ENCODE measurements around the gene LMO1.

LMO1 gene

GRCh38 chr11:8263769-8264410 is at the start of gene LMO1:
LMO1 (minus strand) TSS chr11:8263878; CDS start chr11:8263362, 516 bp downstream.
- Histone ChIP-seq H3K4me3 (ENCODE audit: low read depth in 1 of 2, low read length in 2 of 2) (peak within 1 kb of the TSS; percentile 33 to 70), H3K27ac (ENCODE audit: low read length) (no peak within 1 kb of the TSS), H3K36me3 (ENCODE audit: control insufficient read depth in 1 of 2, insufficient read depth in 2 of 2, low read length in 2 of 2) (no peaks in the 10 kb centered on the region), H3K27me3 (ENCODE audit: low read depth, low read length) (peaks cover 51% of the 10 kb centered on the region), H3K9me3 (ENCODE audit: control insufficient read depth in 1 of 2, low read length in 2 of 2) (no peaks in the 10 kb centered on the region), H3K4me1 (ENCODE audit: control insufficient read depth in 1 of 2, insufficient read depth in 2 of 2, low read length in 2 of 2) (peaks cover 0 to 36% of the 10 kb centered on the region in 2 donors)

DNA sequence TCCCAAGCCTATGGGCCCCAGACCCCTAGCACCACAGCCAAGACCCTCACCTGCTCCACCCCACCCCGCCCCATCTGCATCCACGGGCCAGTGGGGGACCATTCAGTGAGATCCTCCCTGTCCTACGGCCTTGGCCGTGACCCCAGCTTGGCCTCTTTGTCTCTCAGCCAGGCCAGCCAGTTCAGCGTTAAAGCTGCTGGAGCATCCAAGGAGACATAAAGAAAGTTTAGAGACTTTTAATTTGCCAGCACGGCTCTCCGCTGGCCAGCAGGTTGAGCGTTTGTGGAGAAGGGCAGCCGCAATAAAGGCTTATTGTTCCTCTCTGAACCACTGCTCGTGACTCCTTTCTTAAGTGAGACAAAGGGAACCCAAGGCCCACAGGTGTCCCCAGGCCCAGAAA is 49.3 kb upstream of the LMO1 start:
- no peak overlapping the region for H3K27ac ChIP-seq (ENCODE audit: low read length)
- H3K4me1 ChIP-seq (ENCODE audit: control insufficient read depth in 1 of 2, insufficient read depth in 2 of 2, low read length in 2 of 2) = no peaks in the 10 kb centered on the region
- H3K36me3 ChIP-seq (ENCODE audit: control insufficient read depth in 1 of 2, insufficient read depth in 2 of 2, low read length in 2 of 2) = no peaks in the 10 kb centered on the region
- H3K4me3 ChIP-seq (ENCODE audit: low read depth in 1 of 2, low read length in 2 of 2) = no peak overlapping the region
- no peaks in the 10 kb centered on the region for H3K9me3 ChIP-seq (ENCODE audit: control insufficient read depth in 1 of 2, low read length in 2 of 2)
- no peaks in the 10 kb centered on the region for H3K27me3 ChIP-seq (ENCODE audit: low read depth, low read length)

DNA sequence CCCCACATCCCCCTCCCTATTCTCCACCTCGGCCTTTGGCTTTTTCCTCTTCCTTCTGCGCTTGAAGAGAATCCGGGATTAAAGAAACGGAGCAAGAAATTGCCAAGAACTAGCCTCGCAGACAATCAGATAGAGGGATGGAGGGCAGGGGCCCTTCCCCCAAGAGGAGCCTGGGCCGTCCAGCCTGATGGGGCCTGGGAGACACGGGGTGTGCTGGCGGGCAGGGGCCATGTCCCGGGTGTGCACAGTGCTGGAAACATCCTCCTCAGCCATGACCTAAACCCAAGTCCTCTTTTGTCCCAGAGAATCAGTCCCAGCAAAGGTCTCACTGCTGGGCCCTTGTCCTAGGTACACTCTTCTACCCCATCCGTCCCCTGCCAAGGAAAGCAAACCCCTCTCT is 47.7 kb upstream of the LMO1 start:
- Histone ChIP-seq H3K27ac (ENCODE audit: low read length) (no peak overlapping the region), H3K4me3 (ENCODE audit: low read depth in 1 of 2, low read length in 2 of 2) (no peak overlapping the region), H3K36me3 (ENCODE audit: control insufficient read depth in 1 of 2, insufficient read depth in 2 of 2, low read length in 2 of 2) (no peaks in the 10 kb centered on the region)

DNA sequence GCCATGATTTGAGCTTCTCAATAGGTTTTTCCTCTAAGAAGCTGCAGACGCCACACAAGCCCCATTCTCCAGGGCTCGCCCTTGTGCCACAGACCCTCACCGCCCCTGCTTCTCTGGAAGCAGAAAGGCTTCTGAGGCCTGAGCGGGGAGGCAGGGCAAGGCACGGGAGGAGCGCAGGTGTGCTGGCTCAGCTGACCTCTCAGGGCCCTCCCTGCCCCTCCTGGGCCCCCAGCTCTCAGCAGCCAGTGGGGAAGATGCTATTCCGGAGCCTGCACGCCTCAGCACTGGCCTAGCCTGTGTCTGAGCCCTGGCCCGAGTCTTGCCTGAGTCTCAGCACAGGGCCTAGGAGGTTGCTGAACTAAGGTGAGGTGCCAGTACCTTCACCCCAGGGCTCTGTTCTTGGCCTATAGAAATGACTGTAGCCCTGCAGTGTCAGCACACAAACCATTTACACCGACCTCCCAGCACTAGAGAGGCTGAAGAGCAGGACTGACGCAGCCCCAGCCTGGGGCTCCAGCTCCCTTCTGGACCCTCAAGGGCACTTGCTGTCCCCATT is 47.1 kb upstream of the LMO1 start:
- H3K4me3 ChIP-seq (ENCODE audit: low read depth in 1 of 2, low read length in 2 of 2) = no peak overlapping the region
- H3K27me3 ChIP-seq (ENCODE audit: low read depth, low read length) = no peaks in the 10 kb centered on the region
- no peaks in the 10 kb centered on the region for H3K36me3 ChIP-seq (ENCODE audit: control insufficient read depth in 1 of 2, insufficient read depth in 2 of 2, low read length in 2 of 2)
- H3K4me1 ChIP-seq (ENCODE audit: control insufficient read depth in 1 of 2, insufficient read depth in 2 of 2, low read length in 2 of 2) = no peaks in the 10 kb centered on the region
- no peak overlapping the region for H3K27ac ChIP-seq (ENCODE audit: low read length)
- H3K9me3 ChIP-seq (ENCODE audit: control insufficient read depth in 1 of 2, low read length in 2 of 2) = no peaks in the 10 kb centered on the region

More for the DNA sequence above, 47.7 kb upstream of the LMO1 start:
- Histone ChIP-seq H3K4me1 (ENCODE audit: control insufficient read depth in 1 of 2, insufficient read depth in 2 of 2, low read length in 2 of 2) (no peaks in the 10 kb centered on the region), H3K27me3 (ENCODE audit: low read depth, low read length) (no peaks in the 10 kb centered on the region), H3K9me3 (ENCODE audit: control insufficient read depth in 1 of 2, low read length in 2 of 2) (no peaks in the 10 kb centered on the region)

DNA sequence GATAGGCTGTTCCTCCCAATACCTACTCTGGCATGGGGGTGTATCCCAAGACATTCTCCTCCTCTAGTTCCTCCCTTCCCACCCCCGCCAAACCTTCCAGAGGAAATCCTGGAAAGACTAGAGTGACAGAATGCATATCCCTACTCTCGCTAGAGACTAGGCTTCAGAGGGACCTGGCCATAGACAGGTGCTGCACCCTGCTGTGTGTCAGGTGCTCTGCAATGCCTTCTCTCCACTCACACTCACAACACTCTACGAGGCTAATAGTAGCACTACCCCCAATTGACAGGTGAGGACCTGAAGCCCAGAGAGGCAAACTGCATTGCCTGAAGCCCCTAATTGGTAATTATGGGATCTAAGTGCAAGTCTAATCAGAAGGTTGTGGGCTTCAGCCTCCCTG is 46.2 kb upstream of the LMO1 start:
- H3K36me3 ChIP-seq (ENCODE audit: control insufficient read depth in 1 of 2, insufficient read depth in 2 of 2, low read length in 2 of 2) = no peaks in the 10 kb centered on the region
- no peak overlapping the region for H3K27ac ChIP-seq (ENCODE audit: low read length)
- no peaks in the 10 kb centered on the region for H3K27me3 ChIP-seq (ENCODE audit: low read depth, low read length)
- H3K9me3 ChIP-seq (ENCODE audit: control insufficient read depth in 1 of 2, low read length in 2 of 2) = peaks cover under 1% of the 10 kb centered on the region in 2 donors
- no peaks in the 10 kb centered on the region for H3K4me1 ChIP-seq (ENCODE audit: control insufficient read depth in 1 of 2, insufficient read depth in 2 of 2, low read length in 2 of 2)
- no peak overlapping the region for H3K4me3 ChIP-seq (ENCODE audit: low read depth in 1 of 2, low read length in 2 of 2)

DNA sequence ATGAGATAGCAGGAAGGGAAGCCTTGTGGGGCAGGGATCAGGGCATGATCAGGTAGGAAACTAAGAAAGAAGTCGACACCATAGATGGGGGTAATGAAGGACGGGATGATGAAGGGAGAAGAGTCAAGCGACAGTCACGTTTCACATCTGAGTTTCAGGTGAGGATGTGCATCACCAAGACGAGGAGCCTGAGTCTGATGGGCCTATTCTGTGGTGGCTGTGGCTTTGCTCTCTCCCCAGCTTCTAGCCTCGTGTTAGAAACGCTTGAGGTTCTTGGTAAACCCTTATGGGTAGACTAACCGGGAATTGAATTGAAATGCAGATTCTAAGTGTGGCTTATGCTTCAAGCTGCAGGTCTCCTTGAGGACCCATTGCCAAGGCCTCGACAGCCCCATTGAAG is 45.6 kb upstream of the LMO1 start:
- Histone ChIP-seq H3K4me3 (ENCODE audit: low read depth in 1 of 2, low read length in 2 of 2) (no peak overlapping the region), H3K4me1 (ENCODE audit: control insufficient read depth in 1 of 2, insufficient read depth in 2 of 2, low read length in 2 of 2) (no peaks in the 10 kb centered on the region), H3K36me3 (ENCODE audit: control insufficient read depth in 1 of 2, insufficient read depth in 2 of 2, low read length in 2 of 2) (no peaks in the 10 kb centered on the region), H3K9me3 (ENCODE audit: control insufficient read depth in 1 of 2, low read length in 2 of 2) (peaks cover 4% of the 10 kb centered on the region in 2 donors), H3K27ac (ENCODE audit: low read length) (no peak overlapping the region), H3K27me3 (ENCODE audit: low read depth, low read length) (no peaks in the 10 kb centered on the region)

GRCh38 chr11:8307601-8308000 is 43.9 kb upstream of the LMO1 start:
- H3K27me3 ChIP-seq (ENCODE audit: low read depth, low read length) = no peaks in the 10 kb centered on the region
- no peaks in the 10 kb centered on the region for H3K4me1 ChIP-seq (ENCODE audit: control insufficient read depth in 1 of 2, insufficient read depth in 2 of 2, low read length in 2 of 2)
- no peaks in the 10 kb centered on the region for H3K36me3 ChIP-seq (ENCODE audit: control insufficient read depth in 1 of 2, insufficient read depth in 2 of 2, low read length in 2 of 2)
- no peak overlapping the region for H3K4me3 ChIP-seq (ENCODE audit: low read depth in 1 of 2, low read length in 2 of 2)
- H3K9me3 ChIP-seq (ENCODE audit: control insufficient read depth in 1 of 2, low read length in 2 of 2) = peaks cover 4% of the 10 kb centered on the region in 2 donors
- H3K27ac ChIP-seq (ENCODE audit: low read length) = no peak overlapping the region

DNA sequence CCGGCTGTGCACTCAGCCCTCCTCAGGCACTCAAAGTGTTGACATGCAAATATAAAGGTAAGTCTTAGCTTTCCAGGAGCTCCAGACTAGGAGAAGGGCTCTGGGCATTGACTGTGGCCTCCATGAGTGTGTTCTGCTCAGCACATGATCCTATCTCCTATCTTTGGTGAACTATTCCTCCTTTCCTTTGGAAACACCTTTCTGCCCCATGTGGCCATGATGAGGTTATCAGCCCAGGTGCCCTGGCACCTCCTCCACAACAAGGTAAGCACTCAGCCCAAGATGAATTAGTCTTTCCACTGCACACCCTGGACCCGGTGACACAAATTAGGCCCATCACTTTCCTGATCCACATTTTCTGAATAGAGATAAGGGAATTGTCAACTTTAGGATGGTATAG is 37.9 kb upstream of the LMO1 start:
- H3K9me3 ChIP-seq (ENCODE audit: control insufficient read depth in 1 of 2, low read length in 2 of 2) = peaks cover 4% of the 10 kb centered on the region in 2 donors
- H3K4me3 ChIP-seq (ENCODE audit: low read depth in 1 of 2, low read length in 2 of 2) = no peak overlapping the region
- H3K27me3 ChIP-seq (ENCODE audit: low read depth, low read length) = no peaks in the 10 kb centered on the region
- H3K27ac ChIP-seq (ENCODE audit: low read length) = no peak overlapping the region
- no peaks in the 10 kb centered on the region for H3K4me1 ChIP-seq (ENCODE audit: control insufficient read depth in 1 of 2, insufficient read depth in 2 of 2, low read length in 2 of 2)
- no peaks in the 10 kb centered on the region for H3K36me3 ChIP-seq (ENCODE audit: control insufficient read depth in 1 of 2, insufficient read depth in 2 of 2, low read length in 2 of 2)

DNA sequence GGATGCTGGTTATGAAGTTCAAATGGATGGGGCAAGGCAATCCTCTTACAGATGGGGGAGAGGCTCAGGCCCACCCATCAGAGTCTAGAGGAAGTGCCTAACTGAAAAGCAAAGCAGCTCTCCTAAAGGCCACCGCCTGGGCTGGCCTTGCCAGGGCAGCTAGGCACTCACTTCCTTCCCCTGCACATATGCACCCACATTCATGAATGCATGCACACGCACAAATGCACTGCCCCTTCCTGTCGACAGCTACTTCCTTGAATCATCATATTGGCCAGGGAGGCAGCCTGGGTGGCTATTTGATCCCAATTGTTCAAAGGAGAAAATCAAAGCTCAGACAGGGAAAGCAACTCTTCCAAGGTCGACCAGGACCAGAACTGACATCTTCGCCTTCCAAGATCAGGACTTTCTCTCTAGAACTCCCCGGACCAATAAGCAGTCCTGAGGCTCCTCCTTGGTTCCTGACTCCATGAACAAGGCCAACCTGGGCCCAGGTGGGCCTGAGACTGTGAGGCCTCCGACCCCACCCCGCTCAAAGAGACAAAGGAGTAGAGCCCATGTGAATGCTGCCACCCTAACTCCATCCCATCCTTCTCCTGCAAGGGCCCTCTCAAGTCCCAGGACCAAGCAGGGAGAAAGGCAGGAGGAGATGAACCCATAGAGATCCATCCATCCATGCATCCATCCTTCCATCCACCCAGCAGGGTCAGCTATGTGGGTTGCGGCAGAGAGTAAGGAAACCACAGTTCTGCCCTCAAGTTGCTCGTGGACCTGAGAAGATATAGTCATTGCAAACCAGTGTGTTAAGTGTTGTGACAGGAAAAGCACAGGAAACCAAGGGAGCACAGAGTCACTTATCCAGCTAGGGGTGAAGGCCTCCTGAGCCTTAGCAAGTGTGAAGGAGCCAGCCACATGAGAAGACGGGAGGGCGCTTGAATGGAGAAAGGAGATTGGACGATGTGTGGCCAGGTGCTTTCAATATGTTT is 35.4 kb upstream of the LMO1 start:
- Histone ChIP-seq H3K36me3 (ENCODE audit: control insufficient read depth in 1 of 2, insufficient read depth in 2 of 2, low read length in 2 of 2) (no peaks in the 10 kb centered on the region), H3K27me3 (ENCODE audit: low read depth, low read length) (no peaks in the 10 kb centered on the region), H3K4me3 (ENCODE audit: low read depth in 1 of 2, low read length in 2 of 2) (no peak overlapping the region), H3K9me3 (ENCODE audit: control insufficient read depth in 1 of 2, low read length in 2 of 2) (no peaks in the 10 kb centered on the region), H3K4me1 (ENCODE audit: control insufficient read depth in 1 of 2, insufficient read depth in 2 of 2, low read length in 2 of 2) (no peaks in the 10 kb centered on the region), H3K27ac (ENCODE audit: low read length) (no peak overlapping the region)

- H3K9me3 ChIP-seq (ENCODE audit: control insufficient read depth in 1 of 2, low read length in 2 of 2) = no peaks in the 10 kb centered on the region
- H3K27ac ChIP-seq (ENCODE audit: low read length) = no peak overlapping the region
- no peaks in the 10 kb centered on the region for H3K36me3 ChIP-seq (ENCODE audit: control insufficient read depth in 1 of 2, insufficient read depth in 2 of 2, low read length in 2 of 2)
- H3K27me3 ChIP-seq (ENCODE audit: low read depth, low read length) = no peaks in the 10 kb centered on the region
- no peak overlapping the region for H3K4me3 ChIP-seq (ENCODE audit: low read depth in 1 of 2, low read length in 2 of 2)
- H3K4me1 ChIP-seq (ENCODE audit: control insufficient read depth in 1 of 2, insufficient read depth in 2 of 2, low read length in 2 of 2) = no peaks in the 10 kb centered on the region
Observed at GRCh38 chr11:8297781-8298440, 34.2 kb upstream of the LMO1 start.

DNA sequence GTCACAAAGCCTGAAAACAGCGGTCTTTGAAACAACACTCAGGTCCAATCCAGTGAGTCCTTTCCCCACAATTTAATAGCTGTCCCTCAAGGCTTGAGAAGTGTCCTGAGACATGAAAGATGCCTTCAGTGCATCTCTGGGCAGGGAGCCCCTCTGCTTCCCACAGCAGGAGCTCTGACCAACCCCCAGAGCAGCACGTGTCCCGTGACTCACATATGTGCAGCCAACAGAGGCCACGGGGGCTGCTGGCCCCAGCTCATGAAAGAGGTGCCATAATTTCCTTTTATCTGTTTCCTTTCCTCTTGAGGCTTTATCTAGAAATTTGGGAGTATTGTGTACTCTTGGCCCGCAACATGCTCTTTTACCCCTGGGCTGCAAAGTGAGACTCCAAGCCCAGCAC is 33.2 kb upstream of the LMO1 start:
- Histone ChIP-seq H3K4me3 (ENCODE audit: low read depth in 1 of 2, low read length in 2 of 2) (no peak overlapping the region), H3K4me1 (ENCODE audit: control insufficient read depth in 1 of 2, insufficient read depth in 2 of 2, low read length in 2 of 2) (no peaks in the 10 kb centered on the region), H3K27me3 (ENCODE audit: low read depth, low read length) (no peaks in the 10 kb centered on the region), H3K27ac (ENCODE audit: low read length) (no peak overlapping the region), H3K9me3 (ENCODE audit: control insufficient read depth in 1 of 2, low read length in 2 of 2) (no peaks in the 10 kb centered on the region), H3K36me3 (ENCODE audit: control insufficient read depth in 1 of 2, insufficient read depth in 2 of 2, low read length in 2 of 2) (no peaks in the 10 kb centered on the region)
